Neuronal stem cell (in vitro differentiated cells): ENCODE data around the gene CHMP4A.

Source experiments
- DNase-seq: peaks from one replicate; pipeline ENCODE4 v3.0.0-alpha.2; 2013; ENCODE audit warnings: low spot score
- H2AFZ ChIP-seq: one replicate; pipeline ENCODE4 v1.6.1; 2013; ENCODE audit warnings: mild to moderate bottlenecking, low read length, inconsistent platforms
- H2AK5ac ChIP-seq: 2 replicates; pipeline ENCODE4 v1.6.1; 2013; ENCODE audit warnings: low read depth, mild to moderate bottlenecking, inconsistent platforms, low read length, moderate library complexity, mixed read lengths
- H2BK120ac ChIP-seq: 2 replicates; pipeline ENCODE4 v1.6.1; 2013; ENCODE audit warnings: low read depth, mild to moderate bottlenecking, inconsistent platforms, low read length, moderate library complexity, mixed read lengths
- H2BK12ac ChIP-seq: one replicate; pipeline ENCODE4 v1.6.1; 2013; ENCODE audit warnings: low read length, inconsistent platforms
- H2BK15ac ChIP-seq: 2 replicates; pipeline ENCODE4 v1.6.1; 2013; ENCODE audit warnings: mild to moderate bottlenecking, low read length, inconsistent platforms, mixed read lengths
- H2BK5ac ChIP-seq: one replicate; pipeline ENCODE4 v1.6.1; 2013; ENCODE audit warnings: inconsistent platforms, mild to moderate bottlenecking, low read length, moderate library complexity
- H3K14ac ChIP-seq: one replicate; pipeline ENCODE4 v1.6.1; 2013; ENCODE audit warnings: low read length, inconsistent platforms
- H3K18ac ChIP-seq: 2 replicates; pipeline ENCODE4 v1.6.1; 2013; ENCODE audit warnings: low read length, inconsistent platforms
- H3K23ac ChIP-seq: 2 replicates; pipeline ENCODE4 v1.6.1; 2013; ENCODE audit warnings: low read depth, mild to moderate bottlenecking, mixed read lengths, low read length, inconsistent platforms; ENCODE audit not compliant: poor library complexity
- H3K27ac ChIP-seq: replicated peaks from 3 replicates; pipeline ENCODE4 v1.5.1; 2013; ENCODE audit warnings: low read length, inconsistent platforms
- H3K27me3 ChIP-seq, 3 experiments: 2 replicates each; pipeline ENCODE4 v1.6.1; 2013; ENCODE audit warnings: low read length in 3 of 3, mild to moderate bottlenecking in 2 of 3, inconsistent platforms in 1 of 3, low read depth in 1 of 3, mixed read lengths in 1 of 3, moderate library complexity in 1 of 3; ENCODE audit not compliant: control insufficient read depth in 3 of 3, insufficient read depth in 3 of 3
- H3K36me3 ChIP-seq, 2 donors: replicated peaks in 1 of 2; 2 replicates each; pipeline ENCODE4 v1.6.1; 2013; ENCODE audit warnings: low read length in 2 of 2; ENCODE audit not compliant: control insufficient read depth in 2 of 2, insufficient read depth in 2 of 2
- H3K4ac ChIP-seq: 2 replicates; pipeline ENCODE4 v1.6.1; 2013; ENCODE audit warnings: inconsistent platforms, mild to moderate bottlenecking, low read length, moderate library complexity
- H3K4me1 ChIP-seq, 2 donors: 1 replicate in 1 of 2; 2 replicates in 1 of 2; pipeline ENCODE4 v1.6.1; 2013; ENCODE audit warnings: low read length in 2 of 2, low read depth in 1 of 2; ENCODE audit not compliant: control insufficient read depth in 2 of 2, insufficient read depth in 1 of 2
- H3K4me2 ChIP-seq: one replicate; pipeline ENCODE4 v1.6.1; 2013; ENCODE audit warnings: mild to moderate bottlenecking, low read length, inconsistent platforms; ENCODE audit not compliant: insufficient read depth, poor library complexity, severe bottlenecking
- H3K4me3 ChIP-seq, 2 donors: 2 replicates each; pipeline ENCODE4 v1.5.1; 2013; ENCODE audit warnings: low read length in 2 of 2, mild to moderate bottlenecking in 2 of 2, inconsistent platforms in 1 of 2, moderate library complexity in 1 of 2
- H3K79me1 ChIP-seq: one replicate; pipeline ENCODE4 v1.6.1; 2013; ENCODE audit warnings: low read depth, mild to moderate bottlenecking, inconsistent platforms, low read length, moderate library complexity
- H3K9ac ChIP-seq: one replicate; pipeline ENCODE4 v1.6.1; 2013; ENCODE audit warnings: mild to moderate bottlenecking, low read depth, low read length, inconsistent platforms; ENCODE audit not compliant: poor library complexity
- H3K9me3 ChIP-seq, 2 donors: replicated peaks in 1 of 2; 2 replicates each; pipeline versions ENCODE3 to v1.6.1; 2013; ENCODE audit warnings: low read length in 2 of 2, mild to moderate bottlenecking in 2 of 2, inconsistent platforms in 1 of 2, low read depth in 1 of 2, mixed read lengths in 1 of 2, moderate library complexity in 1 of 2; ENCODE audit not compliant: control insufficient read depth in 2 of 2, insufficient read depth in 1 of 2
- H4K8ac ChIP-seq: one replicate; pipeline ENCODE4 v1.6.1; 2013; ENCODE audit warnings: low read depth, mild to moderate bottlenecking, inconsistent platforms, low read length, moderate library complexity
- H4K91ac ChIP-seq: one replicate; pipeline ENCODE4 v1.6.1; 2013; ENCODE audit warnings: low read length, low read depth, mild to moderate bottlenecking, inconsistent platforms; ENCODE audit not compliant: poor library complexity
- WGBS, 2 donors: extraction: QIAGEN DNeasy Blood & Tissue Kit; methylation state at CpG; one replicate each; pipeline ENCODE4 v1.1.7; 2013; ENCODE audit warnings: missing lambda C conversion rate in 2 of 2, mixed read lengths in 1 of 2; ENCODE audit not compliant: insufficient read length in 2 of 2, insufficient replicate concordance in 1 of 2; ENCODE audit errors: extremely low coverage in 2 of 2; 5-methylcytosine and 5-hydroxymethylcytosine counted together

CHMP4A gene

GRCh38 chr14:24187539-24187915, 25.8 kb downstream of the CHMP4A start:
- Histone ChIP-seq H3K27me3 (no peaks in the 10 kb centered on the region), H3K9me3 (no peaks in the 10 kb centered on the region), H3K4me2 (peak overlapping the region; percentile 92), H3K4me3 (peak overlapping the region; percentile 33 to 79), H3K4me1 (peaks cover 4 to 7% of the 10 kb centered on the region in 2 donors), H3K36me3 (peaks cover 51 to 77% of the 10 kb centered on the region in 2 donors), H3K14ac (no peak overlapping the region), H2BK120ac (no peak overlapping the region), H2BK12ac (no peak overlapping the region), H2BK5ac (no peak overlapping the region), H2BK15ac (no peak overlapping the region), H2AK5ac (no peak overlapping the region), H4K8ac (no peak overlapping the region), H4K91ac (no peak overlapping the region), H3K27ac (no peak overlapping the region), H3K23ac (no peak overlapping the region), H3K79me1 (peaks cover 7% of the 10 kb centered on the region), H2AFZ (no peak overlapping the region), H3K9ac (no peak overlapping the region), H3K18ac (no peak overlapping the region), H3K4ac (no peak overlapping the region)
- WGBS, 2 donors, result no CpG with 5 or more reads among the region's 2 CpGs
- DNase-seq, result no peak

DNA sequence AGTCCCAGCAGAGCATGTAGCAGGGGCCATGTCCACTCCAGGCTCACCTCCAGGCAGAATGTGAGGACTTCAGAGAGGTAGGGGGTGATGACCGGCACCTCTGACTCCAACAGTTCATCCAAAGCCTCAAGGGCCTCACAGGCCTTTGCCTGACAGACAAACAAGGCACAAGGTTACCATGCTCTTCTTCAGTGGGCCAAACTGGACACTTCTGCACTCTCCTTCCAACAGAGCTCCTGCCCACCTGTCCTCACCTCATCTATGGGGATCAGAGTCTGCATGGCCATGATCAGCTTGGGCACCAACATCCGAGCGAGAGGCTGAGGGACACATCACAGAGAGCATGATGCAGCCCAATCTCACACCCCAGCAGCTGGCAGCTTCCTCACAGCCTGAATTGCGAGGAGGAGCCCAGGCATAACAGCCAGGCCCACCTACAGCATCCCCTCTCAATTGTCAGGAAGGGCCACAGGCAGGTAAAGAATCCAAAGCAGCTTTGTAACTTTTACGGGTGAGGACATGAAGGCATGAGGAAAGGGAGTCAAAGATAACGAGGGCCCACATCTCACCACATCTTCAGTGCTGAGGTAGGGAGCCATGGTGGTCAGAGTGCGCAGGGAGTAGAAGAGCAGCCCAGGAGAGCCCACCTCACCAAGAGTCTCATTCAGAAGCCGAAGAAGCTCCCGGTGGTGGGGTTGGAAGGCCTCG, 26.3 kb downstream of the CHMP4A start:
- Histone ChIP-seq H3K36me3 (peaks cover 51 to 77% of the 10 kb centered on the region in 2 donors), H2BK5ac (no peak overlapping the region)

GRCh38 chr14:24185741-24186140, 27.5 kb downstream of the CHMP4A start:
- H2BK15ac ChIP-seq, result no peak overlapping the region
- peaks cover 7% of the 10 kb centered on the region for H3K79me1 ChIP-seq
- no peak overlapping the region for H3K4ac ChIP-seq
- H2AK5ac ChIP-seq, result no peak overlapping the region
- no peak overlapping the region for H3K18ac ChIP-seq
- H2BK12ac ChIP-seq, result no peak overlapping the region
- no peak overlapping the region for H3K4me2 ChIP-seq
- H3K14ac ChIP-seq, result no peak overlapping the region
- H4K8ac ChIP-seq, result no peak overlapping the region
- H2BK5ac ChIP-seq, result no peak overlapping the region
- peak overlapping the region; percentile 44 for H3K23ac ChIP-seq
- H3K36me3 ChIP-seq, result peaks cover 58 to 80% of the 10 kb centered on the region in 2 donors
- H2BK120ac ChIP-seq, result no peak overlapping the region
- peak overlapping the region in 1 of 2 donors; percentile 24 for H3K4me3 ChIP-seq
- no peak overlapping the region for H3K27ac ChIP-seq
- no peak overlapping the region for H2AFZ ChIP-seq
- no peaks in the 10 kb centered on the region for H3K27me3 ChIP-seq
- DNase-seq, result no peak
- H3K9me3 ChIP-seq, result no peaks in the 10 kb centered on the region
- H3K9ac ChIP-seq, result no peak overlapping the region
- no peak overlapping the region for H4K91ac ChIP-seq
- no CpG with 5 or more reads among the region's 11 CpGs for WGBS, 2 donors
- peaks cover 4 to 7% of the 10 kb centered on the region in 2 donors for H3K4me1 ChIP-seq

More for the DNA sequence above, 26.3 kb downstream of the CHMP4A start:
- no peak overlapping the region for H2BK120ac ChIP-seq
- no peak for DNase-seq
- no peak overlapping the region for H2AK5ac ChIP-seq
- no CpG with 5 or more reads among the region's 10 CpGs for WGBS, 2 donors
- H3K79me1 ChIP-seq, result peaks cover 7% of the 10 kb centered on the region
- H3K9me3 ChIP-seq, result no peaks in the 10 kb centered on the region
- no peak overlapping the region for H3K18ac ChIP-seq
- no peak overlapping the region for H2BK15ac ChIP-seq
- no peak overlapping the region for H4K8ac ChIP-seq
- H3K27me3 ChIP-seq, result no peaks in the 10 kb centered on the region
- no peak overlapping the region for H3K14ac ChIP-seq
- peaks cover 4 to 7% of the 10 kb centered on the region in 2 donors for H3K4me1 ChIP-seq
- peak overlapping the region in 1 of 2 donors; percentile 79 for H3K4me3 ChIP-seq
- no peak overlapping the region for H3K23ac ChIP-seq
- H4K91ac ChIP-seq, result no peak overlapping the region
- no peak overlapping the region for H3K4me2 ChIP-seq
- H2AFZ ChIP-seq, result no peak overlapping the region
- no peak overlapping the region for H3K9ac ChIP-seq
- H3K4ac ChIP-seq, result no peak overlapping the region
- no peak overlapping the region for H2BK12ac ChIP-seq
- H3K27ac ChIP-seq, result no peak overlapping the region

DNA sequence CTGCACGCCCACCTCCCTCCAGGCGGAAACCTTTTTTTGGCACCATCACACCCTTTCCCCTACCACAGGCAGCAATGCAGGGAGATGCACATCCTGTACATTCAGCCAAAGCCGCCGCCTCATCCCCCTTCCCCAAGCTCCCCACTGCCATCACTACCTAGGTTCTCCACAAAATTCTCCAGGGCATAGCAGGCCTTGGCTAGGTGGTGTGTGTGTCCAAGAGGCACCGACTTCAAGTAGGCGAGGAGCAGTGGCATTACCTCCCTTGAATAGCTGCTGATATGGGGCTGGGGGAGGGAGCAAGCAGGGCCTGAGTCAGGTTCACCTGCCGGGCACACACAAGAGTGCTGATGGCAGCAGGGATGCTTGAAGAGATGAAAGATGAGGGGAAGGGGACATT, 28.3 kb downstream of the CHMP4A start:
- peaks cover 63 to 80% of the 10 kb centered on the region in 2 donors for H3K36me3 ChIP-seq
- no CpG with 5 or more reads among the region's 7 CpGs for WGBS, 2 donors

More for the DNA sequence above, 28.3 kb downstream of the CHMP4A start:
- no peak overlapping the region for H2BK12ac ChIP-seq
- no peak overlapping the region for H2AK5ac ChIP-seq
- H3K4me3 ChIP-seq, result no peak overlapping the region
- no peak overlapping the region for H2BK120ac ChIP-seq
- H3K4me1 ChIP-seq, result peaks cover 4 to 7% of the 10 kb centered on the region in 2 donors
- H3K23ac ChIP-seq, result no peak overlapping the region
- peak overlapping the region; percentile 20 for H2BK5ac ChIP-seq
- no peak overlapping the region for H3K27ac ChIP-seq
- no peak for DNase-seq
- H3K4ac ChIP-seq, result no peak overlapping the region
- no peak overlapping the region for H3K18ac ChIP-seq
- H3K14ac ChIP-seq, result no peak overlapping the region
- no peaks in the 10 kb centered on the region for H3K9me3 ChIP-seq
- peak overlapping the region; percentile 34 for H3K9ac ChIP-seq
- peaks cover 11% of the 10 kb centered on the region for H3K79me1 ChIP-seq
- no peak overlapping the region for H4K91ac ChIP-seq
- no peak overlapping the region for H2BK15ac ChIP-seq
- no peak overlapping the region for H4K8ac ChIP-seq
- H2AFZ ChIP-seq, result no peak overlapping the region
- no peak overlapping the region for H3K4me2 ChIP-seq
- H3K27me3 ChIP-seq, result no peaks in the 10 kb centered on the region
